ENCODE measurements around the gene IFIT3.
"Not testable (repeated sequence)": the region's sequence is repeated elsewhere in the genome, so short reads cannot be mapped to it uniquely, and the experiment has no call there.

The IFIT3 gene, protein sequence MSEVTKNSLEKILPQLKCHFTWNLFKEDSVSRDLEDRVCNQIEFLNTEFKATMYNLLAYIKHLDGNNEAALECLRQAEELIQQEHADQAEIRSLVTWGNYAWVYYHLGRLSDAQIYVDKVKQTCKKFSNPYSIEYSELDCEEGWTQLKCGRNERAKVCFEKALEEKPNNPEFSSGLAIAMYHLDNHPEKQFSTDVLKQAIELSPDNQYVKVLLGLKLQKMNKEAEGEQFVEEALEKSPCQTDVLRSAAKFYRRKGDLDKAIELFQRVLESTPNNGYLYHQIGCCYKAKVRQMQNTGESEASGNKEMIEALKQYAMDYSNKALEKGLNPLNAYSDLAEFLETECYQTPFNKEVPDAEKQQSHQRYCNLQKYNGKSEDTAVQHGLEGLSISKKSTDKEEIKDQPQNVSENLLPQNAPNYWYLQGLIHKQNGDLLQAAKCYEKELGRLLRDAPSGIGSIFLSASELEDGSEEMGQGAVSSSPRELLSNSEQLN

DNA sequence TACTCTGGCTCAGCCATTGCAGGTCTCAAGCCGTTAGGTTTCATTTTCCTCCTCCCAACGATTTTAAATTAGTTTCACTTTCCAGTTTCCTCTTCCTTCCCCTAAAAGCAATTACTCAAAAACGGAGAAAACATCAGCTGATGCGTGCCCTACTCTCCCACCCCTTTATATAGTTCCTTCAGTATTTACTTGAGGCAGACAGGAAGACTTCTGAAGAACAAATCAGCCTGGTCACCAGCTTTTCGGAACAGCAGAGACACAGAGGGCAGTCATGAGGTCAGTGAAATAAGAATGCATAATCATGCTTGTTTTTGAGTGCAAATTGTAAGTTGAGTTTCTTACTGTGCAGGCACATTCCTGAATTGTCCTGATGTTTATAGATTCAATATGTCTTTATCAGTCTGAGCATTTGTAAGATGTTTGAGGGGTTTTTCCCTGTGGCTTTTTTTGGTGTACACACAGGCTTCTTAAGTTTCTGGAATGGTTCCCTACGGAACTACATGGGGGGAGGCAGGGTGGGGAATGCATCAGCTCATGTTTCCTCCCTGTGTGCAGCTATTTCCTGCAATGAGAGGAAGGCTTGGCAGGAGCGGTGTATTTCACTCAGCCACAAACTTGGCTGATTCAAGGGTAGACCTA is at the start of gene IFIT3:
Gene IFIT3, plus strand, starts transcription at position 195 of the 639 bp plus-strand sequence. Its CDS starts 77 bp downstream, at position 272.
- no peak for DNase-seq (ENCODE audit: low read depth)

DNA sequence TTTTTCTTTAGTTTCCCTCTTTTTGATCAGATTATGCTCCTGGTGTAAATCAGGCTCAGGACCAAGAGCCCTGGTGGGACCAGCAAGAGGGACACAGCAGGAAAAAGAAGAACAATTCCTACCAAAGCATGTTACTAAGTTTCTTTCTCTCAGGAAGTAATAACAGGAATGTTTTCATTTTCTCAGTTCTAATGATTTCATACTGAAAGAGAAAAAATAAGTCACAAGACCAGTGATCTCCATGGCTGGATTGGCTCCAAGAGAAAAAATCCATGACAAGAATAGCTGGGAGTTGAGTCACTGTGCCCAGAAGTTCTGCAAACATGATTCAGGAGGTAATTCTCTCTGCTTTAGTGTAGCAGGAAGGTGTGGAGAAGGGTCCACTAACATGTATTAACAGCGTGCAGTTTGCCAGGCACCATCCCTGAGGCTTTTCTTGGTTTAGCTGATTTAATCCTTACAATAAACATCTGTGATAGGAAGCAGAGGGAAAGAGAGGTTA is 49.7 kb upstream of the IFIT3 start:
- no peak for DNase-seq (ENCODE audit: low read depth)

DNA sequence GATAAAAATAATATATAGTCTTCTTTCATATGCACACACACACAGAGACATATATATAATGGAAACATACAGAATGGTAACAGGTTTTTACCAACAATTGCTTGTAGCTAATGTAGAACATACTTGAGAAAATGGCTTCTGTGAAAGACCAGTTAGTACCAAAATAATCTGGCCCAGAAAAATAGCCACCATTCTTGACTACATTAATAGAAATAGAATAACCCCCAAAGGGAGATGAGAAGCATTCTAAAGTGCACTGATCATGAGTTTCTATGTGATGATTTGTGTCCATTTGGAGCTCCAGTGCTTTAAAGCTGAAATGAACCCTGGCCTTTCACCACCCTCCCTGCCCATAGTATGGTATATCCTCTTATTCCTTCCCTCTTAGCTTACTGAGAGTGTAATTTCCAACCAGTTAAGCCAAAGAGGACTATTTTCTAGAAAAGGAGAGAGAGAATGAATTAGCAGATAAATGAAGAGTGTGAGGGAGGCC is 48.9 kb upstream of the IFIT3 start:
- no peak for DNase-seq (ENCODE audit: low read depth)

DNA sequence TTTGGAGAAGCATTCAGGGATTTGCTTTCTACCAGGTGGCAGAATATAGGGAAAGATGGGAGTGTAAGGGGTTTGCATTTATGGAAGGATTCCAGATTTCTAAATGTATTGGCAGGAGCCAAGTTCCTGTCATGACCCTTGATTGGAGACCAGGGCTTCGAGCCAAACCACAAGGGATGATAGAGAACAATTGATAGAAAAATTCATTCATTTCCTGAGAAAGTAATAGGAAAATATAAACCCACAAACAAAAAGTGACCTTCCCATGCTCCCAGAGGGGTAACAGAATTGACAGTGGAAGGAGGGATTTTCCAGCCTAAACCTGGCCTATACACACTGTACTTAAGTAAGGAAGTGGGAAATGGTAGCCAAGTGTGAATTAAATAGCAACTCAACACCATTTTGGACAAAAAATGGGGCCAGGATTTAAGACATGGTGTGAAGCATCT is 48.4 kb upstream of the IFIT3 start:
- DNase-seq (ENCODE audit: low read depth): no peak

DNA sequence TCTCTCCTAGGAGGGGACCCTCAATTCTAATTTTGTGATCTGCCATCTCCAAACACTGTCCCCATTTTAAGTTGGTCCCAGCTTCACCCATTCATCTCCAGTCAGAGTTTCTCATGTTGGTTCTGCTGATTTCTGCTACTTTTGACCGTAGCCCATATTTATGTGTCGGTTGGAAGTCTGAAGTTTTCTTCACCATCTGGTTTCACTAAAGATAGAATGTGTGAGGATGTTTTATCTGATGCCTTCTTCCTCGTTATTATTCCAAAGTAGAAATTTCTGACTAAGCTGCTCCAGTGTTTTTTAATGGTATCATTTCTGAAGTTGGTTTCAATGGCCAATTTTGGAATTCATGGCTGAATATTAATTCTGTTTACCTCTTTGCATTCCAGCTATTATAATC is 47.3 kb upstream of the IFIT3 start:
- no peak for DNase-seq (ENCODE audit: low read depth)

DNA sequence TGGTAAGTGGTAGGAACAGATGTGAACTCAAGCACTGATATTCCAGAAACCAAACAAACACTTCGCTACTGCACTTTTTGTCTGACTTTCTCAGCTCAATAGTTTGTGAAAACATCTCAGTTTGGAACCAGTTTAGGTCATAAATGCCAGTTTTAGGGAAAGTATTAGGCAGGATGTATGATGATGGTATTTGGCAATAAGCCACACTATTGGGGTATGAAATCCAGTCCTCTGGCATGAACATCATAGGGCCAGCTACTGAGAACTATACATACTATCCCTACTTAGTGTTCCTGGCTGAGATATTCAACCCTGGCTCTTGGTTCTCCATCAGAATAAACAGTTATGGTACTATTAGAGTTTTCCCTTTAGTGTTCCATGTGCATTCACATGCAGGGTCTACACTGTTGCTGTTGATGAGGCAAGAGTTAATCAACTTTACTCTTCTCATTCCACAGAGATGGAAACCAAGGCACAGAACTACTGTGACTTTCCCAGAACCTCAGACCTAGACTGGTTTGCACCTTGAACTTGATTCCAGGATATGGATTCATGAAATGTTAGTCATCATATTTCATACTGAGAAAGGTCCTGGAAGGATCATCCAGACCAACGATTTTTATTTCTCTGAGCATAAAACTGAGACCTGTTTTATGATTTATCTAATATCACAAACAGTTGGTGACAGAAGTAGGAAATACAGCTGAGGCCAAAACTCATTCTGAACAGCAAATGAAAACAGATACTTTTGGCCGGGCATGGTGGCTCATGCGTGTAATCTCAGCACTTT is 46.0 kb upstream of the IFIT3 start:
- DNase-seq (ENCODE audit: low read depth): no peak

DNA sequence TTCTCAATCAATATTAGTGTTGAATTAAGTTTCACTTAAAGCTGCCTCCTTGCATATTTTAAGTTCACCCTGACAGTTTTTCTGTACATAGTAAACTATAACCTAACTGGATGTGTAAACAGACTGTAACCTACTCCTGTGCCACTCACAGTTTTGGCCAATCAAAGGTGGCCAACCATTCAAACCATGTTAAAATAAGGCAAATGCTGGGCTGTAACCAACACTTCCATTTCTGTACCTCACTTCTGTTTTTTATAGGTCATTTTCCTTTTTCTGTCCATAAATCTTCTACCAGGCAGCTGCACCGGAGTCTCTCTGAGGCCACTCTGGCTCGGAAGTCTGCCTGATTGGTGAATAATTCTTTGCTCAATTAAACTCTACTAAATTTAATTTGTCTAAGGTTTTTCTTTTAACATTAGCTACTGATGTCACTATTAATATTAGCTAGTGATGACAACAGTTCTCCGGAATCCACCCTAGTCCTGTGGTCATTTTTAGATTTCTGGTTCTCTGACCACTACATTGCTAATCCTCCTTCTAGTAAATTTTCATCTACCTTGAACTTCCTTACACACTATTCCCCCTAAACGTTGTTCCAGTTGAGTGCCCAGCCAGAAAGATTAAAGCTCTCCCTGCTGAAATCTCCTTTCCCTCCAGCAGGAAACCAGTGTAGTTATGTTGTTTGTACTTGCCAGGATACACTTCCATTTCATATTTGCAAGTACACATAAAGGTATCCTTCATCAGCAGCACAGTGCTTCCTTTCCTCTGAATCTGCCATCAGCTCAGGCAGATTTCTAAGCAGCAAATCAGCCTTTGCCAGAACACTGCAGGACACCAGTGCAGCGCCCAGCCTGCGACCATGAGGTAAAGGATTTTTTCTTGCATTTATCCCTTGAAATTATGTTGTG is 44.5 kb upstream of the IFIT3 start:
- no peak for DNase-seq (ENCODE audit: low read depth)

DNA sequence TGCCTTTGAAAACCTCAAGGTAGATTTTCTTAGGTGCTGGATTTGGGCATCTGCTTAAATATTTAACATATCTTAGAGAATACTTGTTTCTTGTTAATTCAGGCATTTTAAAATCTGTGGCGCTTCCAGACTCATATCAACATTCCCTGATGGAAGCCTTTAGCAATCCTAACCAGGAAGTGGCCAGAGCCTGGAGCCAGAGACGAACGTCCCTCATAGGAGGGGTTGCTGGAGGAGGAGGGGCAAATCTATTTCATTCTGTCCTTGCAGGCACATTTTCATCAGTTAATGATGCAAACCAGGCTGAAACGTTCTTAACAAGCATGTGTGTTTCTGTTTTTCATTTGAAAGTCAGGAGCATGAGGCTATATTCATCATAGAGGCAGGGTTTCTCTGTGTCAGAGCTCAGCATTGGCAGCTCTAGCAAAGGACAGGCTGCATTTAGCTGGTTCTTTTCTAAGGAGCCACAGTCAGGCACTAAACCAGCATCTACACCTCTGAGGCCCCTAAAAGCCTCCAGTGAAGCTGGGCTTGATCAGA is 43.8 kb upstream of the IFIT3 start:
- no peak for DNase-seq (ENCODE audit: low read depth)

DNA sequence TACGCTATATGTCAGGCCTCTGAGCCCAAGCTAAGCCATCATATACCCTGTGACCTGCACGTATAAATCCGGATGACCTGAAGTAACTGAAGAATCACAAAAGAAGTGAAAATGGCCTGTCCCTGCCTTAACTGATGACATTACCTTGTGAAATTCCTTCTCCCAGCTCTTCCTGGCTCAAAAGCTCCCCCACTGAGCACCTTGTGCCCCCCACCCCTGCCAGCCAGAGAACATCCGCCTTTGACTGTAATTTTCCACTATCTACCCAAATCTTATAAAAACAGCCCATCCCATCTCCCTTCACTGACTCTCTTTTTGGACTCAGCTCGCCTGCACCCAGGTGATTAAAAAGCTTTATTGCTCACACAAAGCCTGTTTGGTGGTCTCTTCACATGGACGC is 43.1 kb upstream of the IFIT3 start:
- DNase-seq (ENCODE audit: low read depth): not testable (repeated sequence)

DNA sequence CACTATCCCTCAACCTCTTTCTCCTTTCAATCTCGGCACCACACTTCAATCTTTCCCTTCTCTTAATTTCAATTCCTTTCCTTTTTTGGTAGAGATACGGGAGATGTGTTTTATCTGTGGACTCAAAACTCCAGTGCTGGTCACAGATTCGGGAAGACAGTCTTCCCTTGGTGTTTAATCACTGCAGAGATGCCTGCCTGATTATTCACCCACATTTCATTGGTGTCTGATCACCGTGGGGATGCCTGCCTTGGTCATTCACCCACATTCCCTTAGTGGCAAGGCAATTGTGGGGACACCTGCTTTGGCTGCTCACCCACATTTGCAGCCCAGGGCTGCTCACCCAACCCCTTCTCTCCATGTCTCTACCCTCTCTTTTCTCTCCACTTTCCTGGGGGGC is 42.5 kb upstream of the IFIT3 start:
- not testable (repeated sequence) for DNase-seq (ENCODE audit: low read depth)

DNA sequence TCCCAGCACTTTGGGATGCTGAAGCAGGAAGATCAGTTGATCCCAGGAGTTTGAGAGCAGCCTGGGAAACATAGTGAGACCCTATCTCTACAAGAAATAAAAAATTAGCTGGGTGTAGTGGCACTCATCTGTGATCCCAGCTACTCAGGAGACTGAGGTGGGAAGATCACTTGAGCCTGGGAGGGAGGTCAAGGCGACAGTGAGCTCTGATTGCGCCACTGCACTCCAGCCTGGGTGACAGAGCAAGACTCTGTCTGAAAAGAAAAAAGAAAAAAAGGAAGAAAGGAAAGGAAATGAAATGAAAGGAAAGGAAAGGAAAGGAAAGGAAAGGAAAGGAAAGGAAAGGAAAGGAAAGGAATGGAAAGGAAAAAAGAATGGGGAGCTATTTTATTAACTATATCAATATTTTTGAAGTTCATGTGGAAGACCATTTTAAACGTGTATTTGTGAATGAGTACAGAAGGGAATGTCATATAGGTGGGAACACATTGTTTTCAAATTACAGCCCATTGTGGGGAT is 33.0 kb upstream of the IFIT3 start:
- DNase-seq (ENCODE audit: low read depth): no peak

DNA sequence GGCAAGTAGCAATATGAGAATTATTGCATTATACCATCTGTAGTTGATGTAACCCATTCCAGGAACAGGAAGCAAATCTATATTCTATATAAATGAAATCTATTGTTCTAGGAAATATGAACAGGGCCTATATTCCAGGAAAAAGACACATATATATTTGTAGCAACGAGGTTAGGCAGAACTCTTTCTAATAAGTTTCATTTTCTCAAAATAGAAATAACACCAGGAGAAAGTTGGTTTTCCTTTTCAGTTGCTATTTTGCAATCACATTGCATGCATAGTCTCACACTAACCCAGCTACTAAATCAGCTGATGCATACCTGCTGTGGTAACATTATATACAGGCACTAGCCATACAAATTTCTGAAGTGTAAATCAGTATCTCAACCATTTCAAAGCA is 32.2 kb upstream of the IFIT3 start:
- no peak for DNase-seq (ENCODE audit: low read depth)

DNA sequence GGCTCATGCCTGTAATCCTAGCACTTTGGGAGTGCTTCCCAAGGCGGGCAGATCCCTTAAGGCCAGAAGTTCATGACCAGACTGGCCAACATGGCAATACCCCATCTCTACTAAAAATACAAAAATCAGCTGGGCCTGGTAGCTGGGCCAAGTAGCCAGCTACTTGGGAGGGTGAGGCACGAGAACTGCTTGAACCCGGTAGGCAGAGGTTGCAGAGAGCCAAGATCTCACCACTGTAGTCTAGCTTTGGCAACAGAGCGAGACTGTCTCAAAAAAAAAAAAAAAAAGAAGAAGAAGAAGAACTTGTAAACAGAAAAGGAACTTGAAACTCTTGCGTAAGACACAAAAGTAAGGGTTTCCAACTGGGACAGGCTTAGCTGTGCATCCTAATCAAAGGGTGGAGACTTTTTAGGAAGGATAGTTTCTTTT is 31.6 kb upstream of the IFIT3 start:
- DNase-seq (ENCODE audit: low read depth): no peak

DNA sequence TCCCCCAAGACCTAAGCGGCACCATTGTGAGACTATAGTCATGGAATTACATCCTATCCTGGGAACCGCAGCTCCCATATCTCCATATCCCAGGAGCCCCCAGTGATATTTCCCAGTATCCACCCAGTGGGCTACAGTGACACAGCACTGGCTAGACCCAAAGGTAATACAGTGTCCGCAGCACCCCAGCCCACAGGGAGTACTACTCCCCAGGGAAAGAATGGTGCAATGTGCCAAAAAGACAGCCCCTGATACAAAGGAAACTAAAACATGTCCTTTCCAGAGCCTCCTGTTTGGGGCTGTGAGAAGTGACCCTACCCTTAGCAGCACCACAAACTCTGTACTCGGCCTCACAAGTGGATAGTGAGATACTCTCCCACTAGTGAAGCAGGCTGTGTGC is 30.4 kb upstream of the IFIT3 start:
- DNase-seq (ENCODE audit: low read depth): no peak

DNA sequence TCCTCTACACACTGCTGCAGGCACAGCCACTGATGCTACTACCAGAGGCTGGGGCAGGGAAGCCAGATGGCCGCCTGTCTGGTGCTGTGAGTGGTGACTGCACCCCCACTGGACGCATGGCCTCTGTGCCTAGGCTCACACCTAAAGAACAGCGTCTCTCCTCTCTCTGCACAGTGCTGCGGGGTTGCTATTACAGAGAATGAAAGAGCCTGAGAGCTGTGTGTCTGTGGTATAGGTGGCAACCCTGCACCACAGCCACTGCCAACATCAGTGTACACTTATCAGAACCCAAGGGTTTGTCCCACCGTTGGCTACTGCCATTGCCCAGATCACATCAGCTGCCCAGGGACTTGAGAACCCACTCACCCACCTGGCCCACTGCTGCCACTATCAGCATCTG is 30.0 kb upstream of the IFIT3 start:
- DNase-seq (ENCODE audit: low read depth): no peak

DNA sequence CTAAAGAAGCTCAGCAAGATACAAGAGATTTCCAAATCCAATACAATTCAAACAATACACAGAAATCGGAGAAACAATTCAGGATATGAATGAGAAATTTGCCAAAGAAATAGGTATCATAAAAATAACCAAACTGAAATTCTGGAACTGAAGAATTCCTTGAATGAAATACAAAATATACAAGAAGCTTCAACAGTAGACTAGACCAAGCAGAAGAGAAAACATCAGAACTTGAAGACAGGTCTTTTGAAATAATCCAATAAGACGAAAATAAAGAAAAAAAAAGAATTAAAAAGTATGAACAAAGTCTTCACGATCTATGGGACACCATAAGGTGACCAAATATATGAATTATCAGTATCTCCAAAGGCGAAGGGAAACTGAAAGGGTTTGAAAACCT is 28.8 kb upstream of the IFIT3 start:
- DNase-seq (ENCODE audit: low read depth): no peak

DNA sequence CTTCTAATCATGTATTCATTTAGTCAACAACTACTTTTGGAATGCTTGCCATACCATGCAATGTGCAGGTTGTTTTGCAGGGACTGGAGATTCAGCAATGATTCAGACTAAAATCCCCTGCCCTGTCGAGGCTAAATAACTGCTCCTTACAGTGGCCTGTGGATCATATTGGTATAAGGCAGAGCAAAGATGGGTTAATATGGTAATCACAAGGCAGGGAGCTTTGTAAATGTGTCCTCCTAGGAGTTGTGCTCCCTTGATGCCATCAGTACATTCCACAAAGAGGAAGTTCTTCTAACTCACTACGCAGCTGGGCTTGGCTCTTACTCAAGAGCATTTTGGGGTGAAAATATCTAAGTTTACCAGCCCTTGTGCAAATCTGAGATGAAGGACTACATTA is 26.6 kb upstream of the IFIT3 start:
- DNase-seq (ENCODE audit: low read depth): no peak

DNA sequence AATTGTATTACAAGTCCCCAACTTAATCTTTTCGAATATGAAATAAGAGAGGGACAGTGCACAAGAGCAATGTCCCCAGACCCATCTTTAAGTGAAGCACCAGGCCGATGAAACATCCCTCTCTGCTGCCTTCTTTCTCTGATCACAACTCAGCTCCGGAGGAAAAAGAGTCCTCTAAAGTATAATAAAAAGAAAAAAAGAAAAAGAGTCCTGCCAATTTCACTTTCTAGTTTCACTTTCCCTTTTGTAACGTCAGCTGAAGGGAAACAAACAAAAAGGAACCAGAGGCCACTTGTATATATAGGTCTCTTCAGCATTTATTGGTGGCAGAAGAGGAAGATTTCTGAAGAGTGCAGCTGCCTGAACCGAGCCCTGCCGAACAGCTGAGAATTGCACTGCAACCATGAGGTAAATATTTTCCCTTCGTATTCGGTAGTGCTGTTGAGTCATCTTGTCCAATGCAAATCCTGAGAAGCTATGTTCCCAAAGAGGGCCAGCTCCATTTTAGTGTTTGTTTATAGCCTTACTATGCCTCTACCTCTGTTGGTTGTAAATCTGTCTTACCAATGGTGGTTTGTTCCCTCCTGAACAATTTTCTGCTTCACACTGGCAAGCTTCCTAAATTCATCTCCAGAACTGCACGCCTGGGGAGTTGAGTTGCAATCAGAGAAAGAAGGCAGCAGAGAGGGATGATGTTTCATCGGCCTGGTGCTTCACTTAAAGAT is 25.9 kb upstream of the IFIT3 start, which contains the start of gene IFIT2:
Gene IFIT2, plus strand, starts transcription at position 326 of the 725 bp plus-strand sequence. Its CDS starts 78 bp downstream, at position 404.
- no peak for DNase-seq (ENCODE audit: low read depth)

DNA sequence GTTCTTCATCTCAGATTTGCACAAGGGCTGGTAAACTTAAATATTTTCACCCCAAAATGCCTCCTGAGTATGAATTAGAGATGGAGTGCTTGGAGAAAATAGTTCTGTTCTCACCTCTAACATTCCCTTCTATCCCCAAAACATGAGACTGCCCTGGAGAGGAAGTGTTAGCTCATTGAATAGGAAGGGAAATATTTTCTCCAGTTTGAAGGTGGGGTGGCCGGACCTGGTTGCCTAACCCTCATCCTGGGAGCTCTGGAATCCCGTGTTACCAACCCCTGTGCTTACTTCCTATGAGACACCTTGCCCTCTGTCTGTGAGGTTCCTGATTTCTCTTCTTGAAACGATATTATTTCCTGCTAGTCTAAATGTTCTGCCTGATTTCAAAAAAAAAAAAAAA is 25.2 kb upstream of the IFIT3 start:
- no peak for DNase-seq (ENCODE audit: low read depth)

DNA sequence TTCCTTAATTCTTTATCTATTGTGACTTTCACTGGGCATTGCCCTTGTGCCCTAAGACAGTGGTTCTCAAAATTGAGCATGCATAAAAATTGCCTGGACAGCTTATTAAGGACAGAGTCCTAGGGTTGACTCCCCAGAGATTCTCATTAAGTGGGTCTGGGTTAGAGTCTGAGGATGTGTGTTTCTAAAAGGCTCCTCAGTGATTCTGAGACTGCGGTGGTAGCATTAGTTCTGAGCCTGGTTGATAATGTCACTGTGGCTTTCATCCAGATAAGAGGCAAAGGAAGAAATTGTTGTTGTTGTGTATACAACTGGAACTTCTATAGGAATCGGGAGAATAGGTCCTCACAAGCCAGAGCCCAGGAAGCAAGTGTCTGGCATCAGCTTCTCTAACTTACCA is 24.6 kb upstream of the IFIT3 start:
- no peak for DNase-seq (ENCODE audit: low read depth)

Measured in activated T-helper 1 cell treated with Interleukin-2 at 50 U/mL for 16 hours (primary cell).